Fibroblast of lung (primary cell): ENCODE measurements around the gene VGLL3.

ENCODE experiments used
- CTCF ChIP-seq, 2 donors: IDR thresholded peaks in 1 of 2; conservative IDR thresholded peaks in 1 of 2; 1 replicate in 1 of 2; 2 replicates in 1 of 2; pipeline ENCODE4 v1.5.1; 2011 to 2012; ENCODE audit warnings: low read length in 2 of 2, control low read depth in 1 of 2, inconsistent platforms in 1 of 2, low read depth in 1 of 2, mild to moderate bottlenecking in 1 of 2
- EZH2 ChIP-seq: IDR thresholded peaks from 2 replicates; pipeline ENCODE4 v1.5.1; 2012; ENCODE audit warnings: low read length, control low read depth, mild to moderate bottlenecking; ENCODE audit errors: missing control alignments

GRCh38 chr3:86982883-86983282, 8.1 kb downstream of the VGLL3 start:
- no peak for TF ChIP-seq CTCF (conservative IDR thresholded peaks at IDR 0.05 in 1 of 2, IDR thresholded peaks at IDR 0.05 in 1 of 2; ENCODE audit: low read depth in 1 of 2, low read length in 2 of 2)
- TF ChIP-seq EZH2 = no peak
